ENCODE results near the gene APOBEC4.
"Not testable (repeated sequence)": the region's sequence is repeated elsewhere in the genome, so short reads cannot be mapped to it uniquely, and the experiment has no call there.

APOBEC4 gene

DNA sequence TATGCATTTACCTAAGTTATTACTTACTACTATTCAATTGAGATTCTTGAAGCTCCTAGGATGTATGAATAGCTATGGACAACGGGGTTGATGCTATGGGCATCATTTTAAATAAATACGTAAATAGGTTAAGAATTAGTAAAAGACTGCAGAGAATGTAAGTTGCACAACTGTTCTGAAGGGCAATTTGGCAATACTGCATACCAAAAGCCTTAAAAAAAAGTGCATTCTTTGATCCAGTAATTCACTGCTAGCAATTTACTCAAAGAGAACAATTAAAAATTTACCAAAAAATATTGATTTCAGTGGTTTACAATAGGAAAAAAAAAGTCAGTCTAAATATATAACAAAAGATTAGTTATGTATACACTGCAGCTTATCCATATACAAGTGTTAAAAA, 21.0 kb downstream of the APOBEC4 start:
- H3K27ac Mint-ChIP-seq: no peak overlapping the region
- peaks cover 76% of the 10 kb centered on the region for H3K36me3 Mint-ChIP-seq
- H3K4me1 Mint-ChIP-seq: peaks cover 38% of the 10 kb centered on the region
- H3K9me3 Mint-ChIP-seq: no peaks in the 10 kb centered on the region
- DNase-seq (ENCODE audit: low spot score in 2 of 2) (no peak), ATAC-seq (no peak)
- peak overlapping the region; percentile 21 for H3K4me3 Mint-ChIP-seq

DNA sequence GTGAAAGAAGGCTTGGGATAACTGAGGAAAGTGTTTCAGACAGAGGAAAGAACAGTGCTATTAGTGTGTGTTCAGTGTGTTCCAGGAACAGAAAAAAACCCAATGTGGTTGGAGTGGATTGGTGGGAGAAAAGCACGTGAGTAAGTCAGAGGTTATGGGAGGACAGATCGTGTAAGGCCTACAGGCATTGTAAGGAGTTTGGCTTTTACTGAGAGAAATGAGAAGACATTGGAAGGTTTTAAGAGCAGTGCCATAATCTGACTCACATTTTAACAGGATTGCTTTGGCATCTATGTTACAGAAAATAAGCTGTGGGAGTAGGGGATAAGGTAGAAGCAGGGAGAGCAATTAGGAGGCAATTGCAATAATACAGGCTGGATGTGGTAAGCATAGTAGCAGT, 22.4 kb downstream of the APOBEC4 start:
- Mint-ChIP-seq H3K9me3 (no peaks in the 10 kb centered on the region), H3K4me1 (peaks cover 29% of the 10 kb centered on the region), H3K4me3 (peak overlapping the region; percentile 6), H3K36me3 (peaks cover 85% of the 10 kb centered on the region), H3K27ac (peak overlapping the region; percentile 2)
- no peak for DNase-seq (ENCODE audit: low spot score in 2 of 2)
- ATAC-seq: no peak

DNA sequence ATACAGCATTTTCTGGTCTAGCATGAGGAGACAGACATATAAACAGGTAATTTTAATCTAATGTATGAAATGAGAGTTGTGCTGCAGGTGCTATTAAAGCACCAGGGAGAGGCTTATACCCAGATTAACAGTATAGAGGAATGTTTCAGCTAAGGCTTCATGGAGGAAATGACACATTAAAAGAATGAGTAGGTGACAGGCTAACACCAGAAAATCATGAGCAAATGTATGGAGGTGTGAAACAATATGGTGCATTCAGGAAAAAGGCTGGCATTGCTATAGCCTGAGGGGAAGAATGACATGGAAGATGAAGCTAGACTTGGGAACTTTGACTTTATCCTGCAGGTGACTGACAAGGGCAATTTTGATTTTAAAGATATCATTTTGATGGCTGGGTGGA, 24.6 kb downstream of the APOBEC4 start:
- Mint-ChIP-seq H3K4me1 (peaks cover 24% of the 10 kb centered on the region), H3K36me3 (peaks cover 100% of the 10 kb centered on the region), H3K27ac (peak overlapping the region; percentile 29), H3K4me3 (no peak overlapping the region), H3K9me3 (no peaks in the 10 kb centered on the region)
- ATAC-seq (peak; percentile 81), DNase-seq (ENCODE audit: low spot score in 2 of 2) (no peak)

DNA sequence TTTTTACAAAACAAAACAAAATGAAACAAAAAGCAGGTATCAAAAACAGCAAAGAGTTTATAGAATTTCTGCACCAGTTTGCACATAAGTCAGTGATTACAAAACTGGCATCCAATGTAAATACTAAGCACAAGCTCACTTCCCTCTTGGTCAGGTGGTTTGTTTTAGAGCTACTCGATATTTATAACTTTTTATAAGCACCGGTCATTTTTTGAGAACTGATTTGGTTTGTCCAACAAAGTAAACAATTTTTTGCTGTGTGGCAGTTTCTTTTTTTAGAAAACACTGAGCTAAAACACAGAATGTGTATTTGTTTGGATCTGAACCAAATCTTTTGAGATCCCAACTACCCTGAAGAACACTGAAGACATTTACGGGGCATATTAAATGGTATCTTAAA, 26.9 kb downstream of the APOBEC4 start:
- peaks cover 22% of the 10 kb centered on the region for H3K4me1 Mint-ChIP-seq
- peaks cover 87% of the 10 kb centered on the region for H3K36me3 Mint-ChIP-seq
- ATAC-seq; H3K4me3 Mint-ChIP-seq; DNase-seq (ENCODE audit: low spot score in 2 of 2); H3K9me3 Mint-ChIP-seq: not testable (repeated sequence)
- H3K27ac Mint-ChIP-seq: peak overlapping the region; percentile 72

DNA sequence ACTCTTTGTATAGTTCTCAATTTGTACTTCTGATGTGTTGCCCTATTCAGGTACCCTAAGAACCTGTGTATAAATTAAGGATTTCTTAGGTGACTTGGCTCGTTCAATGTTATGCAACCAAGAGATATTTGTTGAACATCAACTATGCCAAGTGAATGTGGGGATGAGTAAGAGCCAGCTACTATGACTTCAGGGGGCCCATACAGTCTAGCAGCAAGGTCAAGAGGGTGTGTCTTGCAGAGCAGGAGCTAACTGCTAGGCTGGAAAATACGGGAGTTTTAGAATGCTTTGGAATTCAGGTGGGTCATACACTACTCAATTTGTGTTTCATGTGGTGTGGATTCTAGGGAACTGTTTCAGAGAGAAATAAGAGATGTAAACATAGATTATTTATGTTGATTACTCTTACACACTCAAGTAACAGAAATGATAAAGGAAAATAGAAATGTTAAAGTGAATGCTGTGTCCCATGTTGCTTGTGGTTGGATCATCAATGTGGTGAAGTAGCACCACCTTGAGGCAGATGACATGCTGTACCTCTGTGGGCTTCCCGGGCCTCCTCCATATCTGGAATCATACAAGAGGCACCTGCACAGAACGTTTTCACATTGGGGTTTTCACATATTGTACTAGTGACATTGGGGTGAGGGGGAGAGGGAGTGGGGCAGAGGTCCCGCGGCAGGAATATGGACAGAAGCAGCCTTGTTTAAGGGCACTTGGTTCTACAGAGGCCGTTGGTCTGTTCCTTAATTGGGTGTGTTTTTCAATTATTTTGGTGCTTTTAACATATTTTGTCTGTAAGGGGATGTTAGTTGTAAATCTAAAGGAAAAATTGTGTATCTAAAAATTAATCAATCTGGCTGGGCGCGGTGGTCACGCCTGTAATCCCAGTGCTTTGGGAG, 30.0 kb downstream of the APOBEC4 start:
- peak overlapping the region; percentile 24 for H3K27ac Mint-ChIP-seq
- ATAC-seq: peak; percentile 79

DNA sequence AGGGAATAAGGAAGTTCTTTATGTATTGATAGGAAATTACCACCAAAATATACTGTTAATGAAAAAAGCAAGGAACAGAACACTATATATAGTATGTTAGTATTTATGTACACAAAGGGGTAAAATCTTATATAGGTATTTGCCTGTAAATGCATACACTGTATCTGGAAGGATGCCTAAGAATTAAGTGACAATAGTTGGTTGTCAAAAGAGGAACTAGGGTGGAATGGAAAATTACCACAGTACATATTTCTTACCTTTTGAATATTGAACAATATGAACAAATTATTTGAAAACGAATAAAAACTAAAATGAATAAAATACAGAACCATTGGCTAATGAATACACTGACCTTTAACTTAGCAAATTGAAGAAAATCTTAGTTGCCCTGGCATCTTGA, 31.1 kb downstream of the APOBEC4 start:
- H3K9me3 Mint-ChIP-seq: no peaks in the 10 kb centered on the region
- DNase-seq (ENCODE audit: low spot score in 2 of 2) (no peak), ATAC-seq (no peak)
- peaks cover 5% of the 10 kb centered on the region for H3K4me1 Mint-ChIP-seq
- peaks cover 45% of the 10 kb centered on the region for H3K36me3 Mint-ChIP-seq
- no peak overlapping the region for H3K27ac Mint-ChIP-seq
- no peak overlapping the region for H3K4me3 Mint-ChIP-seq

More for the DNA sequence above, 30.0 kb downstream of the APOBEC4 start:
- no peak overlapping the region for H3K4me3 Mint-ChIP-seq
- no peak for DNase-seq (ENCODE audit: low spot score in 2 of 2)
- H3K36me3 Mint-ChIP-seq: peaks cover 56% of the 10 kb centered on the region
- peaks cover 5% of the 10 kb centered on the region for H3K4me1 Mint-ChIP-seq
- H3K9me3 Mint-ChIP-seq: no peaks in the 10 kb centered on the region

DNA sequence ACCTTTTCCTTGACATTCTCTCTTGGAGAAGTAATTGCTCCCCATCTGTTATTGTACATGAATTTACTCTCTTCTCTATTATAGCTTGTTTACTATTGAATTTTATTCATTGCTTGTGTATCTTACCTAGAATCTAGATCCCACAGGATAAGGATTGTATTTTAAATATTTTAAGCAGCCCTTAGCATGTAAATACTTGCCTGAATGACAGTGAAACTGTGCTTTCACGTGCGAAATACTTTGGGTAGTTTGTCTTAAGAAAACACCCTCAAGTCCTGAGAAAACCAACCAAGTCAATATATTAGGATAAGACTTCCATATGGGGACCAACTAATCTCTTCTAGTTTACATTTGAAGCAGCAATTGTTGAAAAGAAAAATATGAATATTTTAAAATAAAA, 32.8 kb downstream of the APOBEC4 start:
- Mint-ChIP-seq H3K27ac (no peak overlapping the region), H3K4me1 (peaks cover 5% of the 10 kb centered on the region), H3K36me3 (peaks cover 28% of the 10 kb centered on the region), H3K9me3 (no peaks in the 10 kb centered on the region), H3K4me3 (no peak overlapping the region)
- DNase-seq (ENCODE audit: low spot score in 2 of 2) (no peak), ATAC-seq (no peak)

DNA sequence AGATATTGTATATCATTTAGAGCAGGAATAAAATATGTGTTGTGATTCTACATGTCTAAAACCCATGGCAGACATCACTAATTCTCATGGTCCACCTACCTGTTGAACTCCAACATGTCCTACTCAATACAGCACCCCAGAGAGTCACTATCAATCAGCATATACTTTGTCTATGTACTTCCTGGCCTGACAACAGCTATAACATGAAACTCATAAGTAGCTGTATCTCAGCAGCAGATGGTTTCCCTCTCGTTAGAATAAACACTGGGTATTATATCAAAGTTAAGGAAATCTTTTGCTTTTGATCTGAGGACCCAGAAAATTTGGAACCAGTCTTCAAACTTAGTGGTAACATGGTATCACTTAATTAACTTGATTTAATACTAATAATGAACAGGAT, 33.3 kb downstream of the APOBEC4 start:
- no peak for ATAC-seq
- no peak overlapping the region for H3K4me3 Mint-ChIP-seq
- H3K36me3 Mint-ChIP-seq: peaks cover 23% of the 10 kb centered on the region
- DNase-seq (ENCODE audit: low spot score in 2 of 2): no peak
- peaks cover 5% of the 10 kb centered on the region for H3K4me1 Mint-ChIP-seq
- H3K9me3 Mint-ChIP-seq: no peaks in the 10 kb centered on the region
- no peak overlapping the region for H3K27ac Mint-ChIP-seq

DNA sequence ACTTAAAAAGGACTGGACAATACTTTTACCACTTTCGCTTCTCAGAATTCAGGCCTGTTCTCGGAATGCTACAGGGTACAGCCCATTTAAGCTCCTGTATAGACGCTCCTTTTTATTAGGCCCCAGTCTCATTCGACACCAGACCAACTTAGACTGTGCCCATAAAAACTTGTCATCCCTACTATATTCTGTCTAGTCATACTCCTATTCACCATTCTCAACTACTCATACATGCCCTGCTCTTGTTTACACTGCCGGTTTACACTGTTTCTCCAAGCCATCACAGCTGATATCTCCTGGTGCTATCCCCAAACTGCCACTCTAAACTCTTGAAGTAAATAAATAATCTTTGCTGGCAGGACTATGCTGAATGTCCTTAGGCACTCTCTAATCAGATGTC, 34.9 kb downstream of the APOBEC4 start:
- ATAC-seq; H3K36me3 Mint-ChIP-seq; DNase-seq (ENCODE audit: low spot score in 2 of 2); H3K9me3 Mint-ChIP-seq; H3K4me1 Mint-ChIP-seq; H3K27ac Mint-ChIP-seq; H3K4me3 Mint-ChIP-seq: not testable (repeated sequence)

DNA sequence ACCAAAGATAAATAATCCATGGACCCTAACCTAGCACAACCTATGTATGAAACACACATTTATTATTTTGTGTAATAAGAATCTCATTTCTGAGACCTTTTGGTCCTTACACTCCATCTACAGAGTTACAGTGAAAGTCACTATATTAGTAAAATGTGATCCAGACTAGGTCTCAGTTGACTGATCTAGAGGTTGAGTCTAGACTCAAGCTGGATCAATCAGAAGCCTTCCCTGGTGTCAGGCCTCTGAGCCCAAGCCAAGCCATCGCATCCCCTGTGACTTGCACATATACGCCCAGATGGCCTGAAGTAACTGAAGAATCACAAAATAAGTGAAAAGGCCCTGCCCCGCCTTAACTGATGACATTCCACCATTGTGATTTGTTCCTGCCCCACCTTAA, 40.1 kb downstream of the APOBEC4 start:
- not testable (repeated sequence) for DNase-seq (ENCODE audit: low spot score in 2 of 2); H3K9me3 Mint-ChIP-seq; H3K36me3 Mint-ChIP-seq; H3K4me1 Mint-ChIP-seq; H3K4me3 Mint-ChIP-seq; ATAC-seq; H3K27ac Mint-ChIP-seq

DNA sequence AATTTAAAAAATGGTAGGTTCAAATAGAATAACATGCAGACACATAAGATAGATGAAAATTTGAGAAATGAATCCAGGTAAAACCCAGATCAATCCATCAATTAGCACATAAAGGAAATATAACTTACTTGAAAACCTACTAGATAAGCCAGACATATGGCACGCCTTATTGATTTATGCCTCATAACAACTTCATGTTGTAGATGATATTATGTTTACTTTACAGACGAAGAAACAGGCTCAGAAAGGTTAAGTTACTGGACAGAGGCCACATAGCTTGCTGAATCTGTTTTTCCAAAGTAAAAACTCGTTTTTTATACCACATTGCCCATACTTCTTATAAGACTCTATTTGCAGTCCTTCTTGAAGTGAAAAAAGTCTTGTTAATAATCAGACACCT, 40.7 kb downstream of the APOBEC4 start:
- Mint-ChIP-seq H3K27ac (no peak overlapping the region), H3K36me3 (no peaks in the 10 kb centered on the region), H3K4me3 (no peak overlapping the region), H3K9me3 (no peaks in the 10 kb centered on the region), H3K4me1 (no peaks in the 10 kb centered on the region)
- DNase-seq (ENCODE audit: low spot score in 2 of 2): no peak
- no peak for ATAC-seq

DNA sequence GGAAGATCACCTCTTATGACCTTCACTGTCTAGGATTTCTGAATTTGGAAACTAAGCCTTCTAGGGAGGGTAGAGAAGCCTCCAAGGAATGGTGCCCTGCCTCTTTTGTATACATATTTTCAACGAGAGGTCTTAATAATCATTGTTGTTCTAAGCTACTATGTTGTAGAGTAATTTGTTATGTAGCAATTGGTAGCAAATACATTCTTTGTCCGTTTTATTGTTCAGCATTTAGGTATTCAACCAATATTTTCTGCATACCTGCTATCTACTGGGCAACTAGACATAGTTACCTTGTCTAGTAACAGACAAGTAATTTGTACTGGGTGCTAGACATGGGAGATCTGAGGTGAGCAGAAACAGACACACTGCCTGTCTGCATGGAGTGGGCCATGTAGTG, 42.1 kb downstream of the APOBEC4 start:
- Mint-ChIP-seq H3K4me1 (no peaks in the 10 kb centered on the region), H3K9me3 (no peaks in the 10 kb centered on the region), H3K36me3 (no peaks in the 10 kb centered on the region), H3K4me3 (no peak overlapping the region), H3K27ac (no peak overlapping the region)
- ATAC-seq (no peak), DNase-seq (ENCODE audit: low spot score in 2 of 2) (no peak)

DNA sequence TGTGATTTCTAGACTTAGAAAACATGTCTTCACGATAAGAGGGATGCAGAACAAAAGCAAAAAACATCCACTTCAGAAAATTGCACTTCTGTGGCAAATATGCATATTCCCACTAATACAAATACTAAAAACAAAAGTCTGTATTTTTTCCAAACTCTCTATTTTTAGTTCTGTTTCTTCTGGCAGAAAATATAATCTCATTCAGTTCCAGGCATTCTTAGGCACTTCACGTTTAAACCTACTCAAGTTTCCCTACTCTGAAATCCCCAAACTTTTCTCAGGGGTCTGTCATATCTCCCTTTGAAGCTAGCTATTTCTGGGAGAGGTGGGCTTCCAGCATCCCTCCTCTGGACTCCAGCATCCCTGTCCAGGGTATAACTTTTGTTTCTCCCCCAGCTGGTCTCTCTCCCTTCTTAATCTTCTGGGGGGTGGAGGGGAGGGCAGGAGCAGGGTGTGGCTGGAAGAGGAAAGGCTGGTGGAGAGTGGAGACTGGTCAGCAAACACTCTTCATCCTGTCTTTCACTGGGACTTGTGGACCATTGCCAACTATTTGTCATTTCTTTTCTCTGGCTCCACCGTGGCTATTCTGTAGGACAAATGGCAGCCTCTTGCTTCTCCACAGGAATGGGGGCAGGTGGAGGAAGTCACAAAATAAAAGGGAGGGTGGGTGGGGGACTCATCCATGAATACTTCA, 43.2 kb downstream of the APOBEC4 start:
- peaks cover under 1% of the 10 kb centered on the region for H3K4me1 Mint-ChIP-seq
- H3K36me3 Mint-ChIP-seq: no peaks in the 10 kb centered on the region
- ATAC-seq: no peak
- no peak overlapping the region for H3K27ac Mint-ChIP-seq
- H3K9me3 Mint-ChIP-seq: no peaks in the 10 kb centered on the region
- DNase-seq (ENCODE audit: low spot score in 2 of 2): no peak
- H3K4me3 Mint-ChIP-seq: no peak overlapping the region

DNA sequence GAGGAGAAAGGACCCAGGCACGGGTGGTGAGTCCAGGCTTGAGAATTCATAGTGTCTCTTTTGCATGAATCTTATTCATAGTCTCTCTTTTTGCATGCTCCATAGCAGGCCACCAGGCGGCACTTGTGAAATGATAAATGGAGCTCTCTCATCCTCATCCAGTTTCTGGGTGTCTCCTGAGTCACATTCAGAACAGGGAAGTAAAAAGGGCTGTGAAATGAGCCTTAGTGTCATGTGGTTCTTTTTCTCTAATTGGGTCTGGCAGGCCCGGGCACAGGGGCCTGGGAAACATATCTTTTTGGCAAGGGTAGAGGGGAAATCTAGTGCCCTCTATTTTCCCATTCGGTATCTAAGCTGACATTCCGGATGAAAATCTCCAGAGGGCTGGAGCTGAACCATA, 43.8 kb downstream of the APOBEC4 start:
- Mint-ChIP-seq H3K4me3 (no peak overlapping the region), H3K9me3 (no peaks in the 10 kb centered on the region), H3K36me3 (no peaks in the 10 kb centered on the region), H3K27ac (no peak overlapping the region), H3K4me1 (peaks cover 6% of the 10 kb centered on the region)
- ATAC-seq (peak; percentile 24), DNase-seq (ENCODE audit: low spot score in 2 of 2) (no peak)

DNA sequence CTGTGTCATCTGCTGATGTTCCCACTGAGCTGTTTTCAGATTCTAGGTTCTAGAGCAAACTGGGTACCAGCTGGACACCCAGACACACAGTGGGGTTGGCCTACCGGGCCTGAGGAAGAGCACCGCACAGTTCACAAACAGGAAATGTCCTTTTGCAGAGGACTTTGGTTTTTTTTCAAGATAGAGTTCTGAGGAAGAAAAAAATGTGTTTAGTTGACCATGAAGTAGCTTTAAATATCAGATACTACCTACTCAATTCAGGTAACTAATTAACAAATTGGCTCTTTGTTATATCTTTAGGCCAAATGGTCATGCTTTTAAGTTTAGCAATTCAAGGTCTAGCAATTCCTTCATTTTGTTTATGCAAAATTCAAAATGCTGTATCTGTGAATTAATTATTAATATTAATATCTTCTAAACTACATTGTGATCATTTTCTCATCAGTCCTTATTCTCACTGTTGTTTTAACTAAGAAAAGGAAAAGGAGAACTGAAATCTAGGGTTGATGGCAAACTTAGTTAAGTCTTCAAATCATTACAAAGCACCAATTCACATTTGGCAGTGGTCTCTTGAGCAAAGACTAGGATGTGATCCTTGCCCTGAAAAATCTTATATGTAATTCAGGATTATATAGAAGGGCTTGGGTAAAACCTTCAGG, 45.7 kb downstream of the APOBEC4 start:
- DNase-seq (ENCODE audit: low spot score in 2 of 2): no peak
- Mint-ChIP-seq H3K27ac (no peak overlapping the region), H3K9me3 (no peaks in the 10 kb centered on the region)

More for the DNA sequence above, 45.7 kb downstream of the APOBEC4 start:
- no peak for ATAC-seq
- Mint-ChIP-seq H3K4me1 (peaks cover 14% of the 10 kb centered on the region), H3K4me3 (no peak overlapping the region), H3K36me3 (no peaks in the 10 kb centered on the region)

All from stimulated activated effector memory CD8-positive, alpha-beta T cell treated with anti-CD3 and anti-CD28 coated beads, Interleukin-12 subunit alpha, Interleukin-12 subunit beta, amount 100 ng/mL, for 72 hours (primary cell).